ENCODE measurements around the gene HCLS1.
"Not testable (repeated sequence)": the region's sequence is repeated elsewhere in the genome, so short reads cannot be mapped to it uniquely, and the experiment has no call there.

Gene HCLS1

GRCh38 chr3:121599900-121600299 lies 60.8 kb downstream of the HCLS1 start:
- DNase-seq (ENCODE audit: low read depth in 1 of 2, low spot score in 1 of 2): not testable (repeated sequence)

GRCh38 chr3:121598564-121598963 lies 62.1 kb downstream of the HCLS1 start:
- no peak for DNase-seq (ENCODE audit: low read depth in 1 of 2, low spot score in 1 of 2)

- DNase-seq (ENCODE audit: low read depth in 1 of 2, low spot score in 1 of 2): no peak
Observed at GRCh38 chr3:121595765-121596406, 64.8 kb downstream of the HCLS1 start.

GRCh38 chr3:121594850-121595249 lies 65.9 kb downstream of the HCLS1 start:
- no peak for DNase-seq (ENCODE audit: low read depth in 1 of 2, low spot score in 1 of 2)

- not testable (repeated sequence) for DNase-seq (ENCODE audit: low read depth in 1 of 2, low spot score in 1 of 2)
Observed at GRCh38 chr3:121593806-121594205, 66.9 kb downstream of the HCLS1 start.

GRCh38 chr3:121592856-121593702 lies 67.6 kb downstream of the HCLS1 start, which contains the start of gene FBXO40:
TSS of gene FBXO40 (plus strand) at chr3:121593379. CDS start at chr3:121620576, 27,197 bp downstream.
- no peak for DNase-seq (ENCODE audit: low read depth in 1 of 2, low spot score in 1 of 2)

- DNase-seq (ENCODE audit: low read depth in 1 of 2, low spot score in 1 of 2): no peak
Observed at GRCh38 chr3:121584418-121584817, 76.3 kb downstream of the HCLS1 start.

- DNase-seq (ENCODE audit: low read depth in 1 of 2, low spot score in 1 of 2): no peak
Observed at GRCh38 chr3:121581691-121582090, 79.0 kb downstream of the HCLS1 start.
